HK-2 (cell line): ENCODE results near the gene BAIAP2L2.
"Not testable (repeated sequence)": the region's sequence is repeated elsewhere in the genome, so short reads cannot be mapped to it uniquely, and the experiment has no call there.

ENCODE experiments used
- DNase-seq: peaks from one replicate; pipeline ENCODE4 v3.0.0-alpha.2; 2018; ENCODE audit not compliant: unreplicated experiment

The BAIAP2L2 gene

GRCh38 chr22:38038890-38039812 is 71.3 kb downstream of the BAIAP2L2 start:
- no peak for DNase-seq

GRCh38 chr22:38038426-38038825 is 72.1 kb downstream of the BAIAP2L2 start:
- no peak for DNase-seq

- DNase-seq = not testable (repeated sequence)
Observed at GRCh38 chr22:38037367-38038150, 72.9 kb downstream of the BAIAP2L2 start.

- DNase-seq = no peak
Observed at GRCh38 chr22:38036392-38037062, 74.0 kb downstream of the BAIAP2L2 start.

GRCh38 chr22:38035530-38035885 is 75.0 kb downstream of the BAIAP2L2 start:
- no peak for DNase-seq
